GM18508 (cell line): ENCODE data around the gene CYFIP2.

Source experiments
- ATAC-seq: cut with Tn5 transposase; IDR thresholded peaks from one replicate; pipeline ENCODE4 v1.9.1; 2021; ENCODE audit warnings: moderate number of reproducible peaks; ENCODE audit not compliant: insufficient read depth, unreplicated experiment

The CYFIP2 gene

GRCh38 chr5:157350939-157351801 is 85.2 kb downstream of the CYFIP2 start:
- ATAC-seq, result peak; percentile 83

GRCh38 chr5:157351802-157352092 is 85.8 kb downstream of the CYFIP2 start:
- ATAC-seq, result no peak

- ATAC-seq, result no peak
Measured at GRCh38 chr5:157352756-157353340, 86.9 kb downstream of the CYFIP2 start.

GRCh38 chr5:157354800-157355199 is 88.9 kb downstream of the CYFIP2 start:
- ATAC-seq, result no peak

- no peak for ATAC-seq
Measured at GRCh38 chr5:157356576-157356975, 90.7 kb downstream of the CYFIP2 start.

- no peak for ATAC-seq
Measured at GRCh38 chr5:157357823-157358222, 91.9 kb downstream of the CYFIP2 start.

- no peak for ATAC-seq
Measured at GRCh38 chr5:157358871-157359270, 92.9 kb downstream of the CYFIP2 start.

GRCh38 chr5:157359356-157360055 is 93.6 kb downstream of the CYFIP2 start:
- no peak for ATAC-seq

- no peak for ATAC-seq
Measured at GRCh38 chr5:157362012-157362411, 96.1 kb downstream of the CYFIP2 start.

- ATAC-seq, result no peak
Measured at GRCh38 chr5:157362502-157362901, 96.6 kb downstream of the CYFIP2 start.

GRCh38 chr5:157362982-157363381 is 97.1 kb downstream of the CYFIP2 start:
- ATAC-seq, result no peak

GRCh38 chr5:157365732-157366131 is 99.8 kb downstream of the CYFIP2 start:
- no peak for ATAC-seq

GRCh38 chr5:157366741-157367674 is 101.1 kb downstream of the CYFIP2 start:
- ATAC-seq, result no peak

- no peak for ATAC-seq
Measured at GRCh38 chr5:157369507-157369906, 103.6 kb downstream of the CYFIP2 start.

GRCh38 chr5:157370967-157371366 is 105.0 kb downstream of the CYFIP2 start:
- no peak for ATAC-seq

- no peak for ATAC-seq
Measured at GRCh38 chr5:157371655-157372471, 105.9 kb downstream of the CYFIP2 start.

- no peak for ATAC-seq
Measured at GRCh38 chr5:157372472-157372822, 106.5 kb downstream of the CYFIP2 start.

- ATAC-seq, result no peak
Measured at GRCh38 chr5:157378509-157378908, 112.6 kb downstream of the CYFIP2 start.

- ATAC-seq, result no peak
Measured at GRCh38 chr5:157379983-157380382, 114.1 kb downstream of the CYFIP2 start.

GRCh38 chr5:157381746-157382145 is 115.8 kb downstream of the CYFIP2 start:
- ATAC-seq, result no peak
